Esophagus squamous epithelium (tissue), 5 donors: ENCODE measurements around the gene HEATR1. TPM values are rescaled to one million over a fixed set of nuclear protein-coding genes. Genes with fewer than 3 reads are reported as not detected.

Experiments used
- DNase-seq: peaks from one replicate; lab custom pipeline; 2025; lab: John Stamatoyannopoulos, UW
- H3K27ac ChIP-seq, 4 donors: fragments of 200-600 bp; sonication (generic); one replicate each; pipeline ENCODE4 v1.5.1; 2016 to 2019; ENCODE audit warnings: mild to moderate bottlenecking in 1 of 4
- H3K27me3 ChIP-seq, 4 donors: fragments of 200-600 bp; sonication (generic); 1 replicate in 3 of 4; 2 replicates in 1 of 4; pipeline versions ENCODE4 v1.5.1 to v1.6.0; 2017 to 2021; ENCODE audit warnings: antibody characterized with exemption in 1 of 4
- H3K36me3 ChIP-seq, 3 donors: fragments of 200-600 bp; sonication (generic); one replicate each; pipeline ENCODE4 v1.5.1; 2016 to 2019
- H3K4me1 ChIP-seq, 3 donors: fragments of 200-600 bp; sonication (generic); one replicate each; pipeline ENCODE4 v1.5.1; 2017 to 2019
- H3K4me3 ChIP-seq, 4 donors: fragments of 200-600 bp; sonication (generic); 1 replicate in 3 of 4; 2 replicates in 1 of 4; pipeline ENCODE4 v1.5.1; 2016 to 2019; ENCODE audit warnings: mild to moderate bottlenecking in 2 of 4, moderate library complexity in 1 of 4
- H3K9me3 ChIP-seq, 3 donors: fragments of 200-600 bp; sonication (generic); one replicate each; pipeline ENCODE4 v1.5.1; 2016 to 2019
- POLR2A ChIP-seq, 4 donors: fragments of 450-650 bp; IDR thresholded peaks; one replicate each; pipeline ENCODE4 v1.6.1; 2017; ENCODE audit warnings: antibody characterized with exemption in 4 of 4, mild to moderate bottlenecking in 4 of 4, moderate library complexity in 3 of 4
- WGBS, 2 donors: methylation state at CpG; one replicate each; pipeline ENCODE4 v1.1.5; 2018; 5-methylcytosine and 5-hydroxymethylcytosine counted together
- intact Hi-C: fragments of 100-400 bp; cut with DNase I; formaldehyde crosslinking; loops from one replicate; pipeline ENCODE4 v1.15.0; 2022
- total RNA-seq, 4 donors: library from RNA; depleted of rRNA; stranded (reverse); fragments of >200 nt; gene quantifications; one replicate each; pipeline ENCODE4 v1.1.0, GENCODE V29; 2016
- TF ChIP-seq, protein P1 (sequence below), 6 experiments: fragments of 450-650 bp in 4 of 6; fragments of 200-600 bp in 2 of 6; sonication (generic) in 2 of 6; IDR thresholded peaks; one replicate each; pipeline ENCODE4 v1.5.1; 2016 to 2019; ENCODE audit warnings: antibody characterized with exemption in 6 of 6, mild to moderate bottlenecking in 4 of 6, moderate library complexity in 4 of 6
- donor health status: DM: yes; HTN: yes; CAD: no.

HEATR1 gene
- total RNA-seq, 4 donors from 2014 or later: 12.4 to 38.9 (median 23.9) TPM

DNA sequence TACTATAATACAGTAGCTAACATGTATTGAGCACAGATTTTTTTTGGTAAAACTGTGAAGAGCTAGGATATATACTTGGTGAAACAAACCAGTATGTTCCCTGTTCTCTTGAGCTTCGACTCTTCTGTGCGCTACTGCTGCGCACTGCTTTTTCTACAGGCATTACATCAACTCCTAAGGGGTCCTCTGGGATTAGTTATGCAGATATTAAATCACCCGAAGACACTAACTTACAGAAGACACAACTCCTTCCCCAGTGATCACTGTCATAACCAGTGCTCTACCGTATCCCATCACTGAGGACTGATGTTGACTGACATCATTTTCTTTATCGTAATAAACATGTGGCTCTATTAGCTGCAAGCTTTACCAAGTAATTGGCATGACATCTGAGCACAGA, 55.9 kb downstream of the HEATR1 start:
- Histone ChIP-seq H3K27me3 (no peaks in the 10 kb centered on the region), H3K4me1 (no peaks in the 10 kb centered on the region), H3K36me3 (peaks cover 19 to 100% (median 48%) of the 10 kb centered on the region in 3 donors), H3K4me3 (no peak overlapping the region), H3K9me3 (no peaks in the 10 kb centered on the region), H3K27ac (no peak overlapping the region)
- TF ChIP-seq POLR2A (IDR thresholded peaks at IDR 0.05): no peak
- TF ChIP-seq, protein P1, sequence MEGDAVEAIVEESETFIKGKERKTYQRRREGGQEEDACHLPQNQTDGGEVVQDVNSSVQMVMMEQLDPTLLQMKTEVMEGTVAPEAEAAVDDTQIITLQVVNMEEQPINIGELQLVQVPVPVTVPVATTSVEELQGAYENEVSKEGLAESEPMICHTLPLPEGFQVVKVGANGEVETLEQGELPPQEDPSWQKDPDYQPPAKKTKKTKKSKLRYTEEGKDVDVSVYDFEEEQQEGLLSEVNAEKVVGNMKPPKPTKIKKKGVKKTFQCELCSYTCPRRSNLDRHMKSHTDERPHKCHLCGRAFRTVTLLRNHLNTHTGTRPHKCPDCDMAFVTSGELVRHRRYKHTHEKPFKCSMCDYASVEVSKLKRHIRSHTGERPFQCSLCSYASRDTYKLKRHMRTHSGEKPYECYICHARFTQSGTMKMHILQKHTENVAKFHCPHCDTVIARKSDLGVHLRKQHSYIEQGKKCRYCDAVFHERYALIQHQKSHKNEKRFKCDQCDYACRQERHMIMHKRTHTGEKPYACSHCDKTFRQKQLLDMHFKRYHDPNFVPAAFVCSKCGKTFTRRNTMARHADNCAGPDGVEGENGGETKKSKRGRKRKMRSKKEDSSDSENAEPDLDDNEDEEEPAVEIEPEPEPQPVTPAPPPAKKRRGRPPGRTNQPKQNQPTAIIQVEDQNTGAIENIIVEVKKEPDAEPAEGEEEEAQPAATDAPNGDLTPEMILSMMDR (IDR thresholded peaks at IDR 0.05): no peak
- DNase-seq: no peak
- 62 to 72% methylated on average over 5 to 6 of the region's 6 CpGs for WGBS, 2 donors
- intact Hi-C loops: no loop called here

DNA sequence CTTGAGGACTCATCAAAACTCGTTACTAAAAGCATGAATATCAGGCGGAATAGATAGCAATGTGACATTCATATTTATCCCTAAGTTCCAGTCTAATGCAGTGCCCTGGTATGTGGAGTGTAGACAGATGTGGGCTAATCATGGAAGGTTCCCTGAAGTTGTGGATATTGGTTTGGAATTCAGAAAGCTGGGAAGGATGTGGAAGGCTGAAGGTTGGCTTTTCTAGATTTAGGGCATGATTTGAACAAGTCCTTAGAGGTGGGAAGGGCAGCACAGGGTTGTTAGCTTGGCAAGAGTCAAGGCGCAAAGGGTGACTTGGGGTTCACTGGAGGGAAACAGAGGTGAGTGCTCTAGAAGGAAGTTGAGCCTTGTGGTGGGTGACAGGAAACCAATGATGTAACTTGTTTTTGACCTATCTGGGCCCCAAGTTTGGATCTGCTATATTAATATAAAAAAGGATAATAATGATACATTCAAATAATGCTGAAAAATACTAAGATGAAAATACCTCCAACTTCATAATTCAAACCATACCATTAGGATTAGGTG, 58.6 kb downstream of the HEATR1 start:
- Histone ChIP-seq H3K4me3 (no peak overlapping the region), H3K27me3 (no peaks in the 10 kb centered on the region), H3K27ac (no peak overlapping the region), H3K9me3 (no peaks in the 10 kb centered on the region), H3K4me1 (peaks cover 0 to 12% (median 6%) of the 10 kb centered on the region in 3 donors), H3K36me3 (peaks cover 26 to 98% (median 48%) of the 10 kb centered on the region in 3 donors)
- no peak for DNase-seq
- TF ChIP-seq POLR2A (IDR thresholded peaks at IDR 0.05): no peak
- TF ChIP-seq, protein P1 (IDR thresholded peaks at IDR 0.05): no peak
- WGBS, 2 donors: 62% methylated on average over 3 of the region's 3 CpGs
- intact Hi-C loops: no loop called here

DNA sequence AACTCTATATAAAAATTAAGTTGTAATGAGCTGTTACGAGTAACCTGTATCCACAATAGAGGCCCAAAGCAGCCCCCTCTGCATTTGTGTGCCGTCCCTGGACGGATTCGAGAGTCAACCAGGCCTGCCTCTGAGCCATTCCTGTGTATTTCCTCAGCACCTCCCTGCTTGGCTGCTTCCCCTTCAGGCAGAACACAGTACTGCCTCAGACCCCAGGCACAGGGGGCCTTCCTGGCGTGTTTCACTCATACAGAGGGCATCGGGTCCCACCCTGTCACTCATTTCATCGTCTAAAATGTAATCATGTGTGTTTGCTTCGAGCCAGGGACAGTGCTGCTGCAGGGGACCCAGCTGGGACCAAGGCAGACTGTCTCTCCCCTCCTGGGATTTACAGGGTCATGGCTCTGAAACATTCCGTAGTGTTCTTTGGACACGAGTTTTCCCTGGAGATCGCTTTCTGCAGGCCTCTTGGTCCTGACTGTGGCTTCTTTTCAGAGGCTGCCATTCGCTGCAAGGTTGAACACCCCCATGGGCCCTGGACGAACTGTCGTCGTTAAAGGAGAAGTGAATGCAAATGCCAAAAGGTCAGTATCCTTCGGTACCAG, 61.1 kb downstream of the HEATR1 start:
- Histone ChIP-seq H3K36me3 (peaks cover 17 to 98% (median 36%) of the 10 kb centered on the region in 3 donors), H3K27ac (no peak overlapping the region), H3K27me3 (no peaks in the 10 kb centered on the region), H3K4me1 (peaks cover 0 to 17% (median 6%) of the 10 kb centered on the region in 3 donors), H3K4me3 (no peak overlapping the region), H3K9me3 (no peaks in the 10 kb centered on the region)
- TF ChIP-seq POLR2A (IDR thresholded peaks at IDR 0.05): no peak
- TF ChIP-seq, protein P1 (IDR thresholded peaks at IDR 0.05): peak in 1 of 6 experiments; percentile 17
- DNase-seq: no peak
- 73 to 84% methylated on average over 14 of the region's 16 CpGs for WGBS, 2 donors
- intact Hi-C loops: no loop called here

DNA sequence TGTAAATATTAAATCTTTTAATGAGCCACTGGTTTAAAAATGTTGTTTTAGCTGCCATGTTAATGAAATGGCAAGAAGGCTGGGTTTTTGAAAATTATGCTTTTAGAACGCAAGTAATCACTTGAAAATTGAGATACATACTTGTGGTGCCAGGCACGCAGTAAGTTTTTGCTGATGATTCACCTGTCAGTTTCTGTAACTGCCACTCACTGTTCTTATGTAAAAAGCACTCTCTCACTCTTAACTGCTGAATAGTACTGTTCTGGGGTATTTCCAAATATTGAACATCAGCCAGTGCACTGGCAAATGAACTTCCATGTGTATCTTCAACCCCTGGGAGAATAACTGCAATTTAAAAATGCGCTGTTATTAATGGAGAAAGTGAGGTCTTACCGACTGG, 62.6 kb downstream of the HEATR1 start:
- intact Hi-C loops: no loop called here
- H3K36me3 ChIP-seq: peaks cover 14 to 96% (median 29%) of the 10 kb centered on the region in 3 donors
- 60 to 76% methylated on average over 3 to 4 of the region's 4 CpGs for WGBS, 2 donors

More for the DNA sequence above, 62.6 kb downstream of the HEATR1 start:
- Histone ChIP-seq H3K4me3 (no peak overlapping the region), H3K9me3 (no peaks in the 10 kb centered on the region), H3K27me3 (no peaks in the 10 kb centered on the region), H3K27ac (peak overlapping the region in 2 of 4 donors; percentile 1 to 21), H3K4me1 (peaks cover 0 to 17% (median 6%) of the 10 kb centered on the region in 3 donors)
- TF ChIP-seq, protein P1 (IDR thresholded peaks at IDR 0.05): no peak
- TF ChIP-seq POLR2A (IDR thresholded peaks at IDR 0.05): no peak
- no peak for DNase-seq
